CD14-positive monocyte (primary cell): ENCODE data around the gene BID. TPM values are rescaled to one million over a fixed set of nuclear protein-coding genes. Genes with fewer than 3 reads are reported as not detected.

Source experiments
- DNase-seq, 3 donors: peaks; one replicate each; pipeline ENCODE4 v3.0.0-alpha.2; 2011 to 2022
- H2AFZ ChIP-seq: 2 replicates; pipeline ENCODE4 v1.6.0; 2012; ENCODE audit warnings: mild to moderate bottlenecking, low read depth, low read length, inconsistent platforms; ENCODE audit not compliant: insufficient read depth, poor library complexity, severe bottlenecking
- H3K27ac ChIP-seq, 2 donors: 1 replicate in 1 of 2; 2 replicates in 1 of 2; pipeline ENCODE4 v1.5.1; 2012 to 2013; ENCODE audit warnings: low read length in 2 of 2, control low read depth in 1 of 2, inconsistent platforms in 1 of 2, low read depth in 1 of 2, mild to moderate bottlenecking in 1 of 2
- H3K27me3 ChIP-seq, 2 donors: one replicate each; pipeline versions ENCODE4 v1.6.0 to v1.6.1; 2011 to 2013; ENCODE audit warnings: low read length in 2 of 2; ENCODE audit not compliant: control insufficient read depth in 2 of 2, insufficient read depth in 2 of 2
- H3K36me3 ChIP-seq, 2 donors: replicated peaks in 1 of 2; 1 replicate in 1 of 2; 2 replicates in 1 of 2; pipeline versions ENCODE4 v1.5.1 to v1.6.1; 2012 to 2013; ENCODE audit warnings: low read length in 2 of 2, control low read depth in 1 of 2, inconsistent platforms in 1 of 2, mild to moderate bottlenecking in 1 of 2; ENCODE audit not compliant: insufficient read depth in 2 of 2, control insufficient read depth in 1 of 2
- H3K4me1 ChIP-seq, 2 donors: 1 replicate in 1 of 2; 2 replicates in 1 of 2; pipeline versions ENCODE4 v1.5.1 to v1.6.1; 2012 to 2013; ENCODE audit warnings: low read length in 2 of 2, control low read depth in 1 of 2, inconsistent platforms in 1 of 2, mild to moderate bottlenecking in 1 of 2, moderate library complexity in 1 of 2; ENCODE audit not compliant: insufficient read depth in 2 of 2, control insufficient read depth in 1 of 2
- H3K4me2 ChIP-seq: replicated peaks from 2 replicates; pipeline ENCODE3; 2012; ENCODE audit warnings: low read length, moderate library complexity, mild to moderate bottlenecking; ENCODE audit not compliant: poor library complexity, severe bottlenecking; ENCODE audit errors: extremely low read depth
- H3K4me3 ChIP-seq, 3 experiments: fragments of 200-600 bp in 1 of 3; sonication (generic) in 1 of 3; replicated peaks in 1 of 3; 1 replicate in 2 of 3; 2 replicates in 1 of 3; pipeline ENCODE4 v1.5.1; 2011 to 2013; ENCODE audit warnings: low read length in 3 of 3, mild to moderate bottlenecking in 3 of 3, control low read depth in 2 of 3, low read depth in 2 of 3, inconsistent platforms in 1 of 3, moderate library complexity in 1 of 3
- H3K79me2 ChIP-seq: 2 replicates; pipeline ENCODE4 v1.6.0; 2012; ENCODE audit warnings: mild to moderate bottlenecking, control low read depth, inconsistent platforms, low read length, moderate library complexity; ENCODE audit not compliant: insufficient read depth
- H3K9ac ChIP-seq: 2 replicates; pipeline ENCODE4 v1.6.0; 2017; ENCODE audit warnings: low read length, mild to moderate bottlenecking; ENCODE audit not compliant: insufficient read depth, poor library complexity, severe bottlenecking
- H3K9me3 ChIP-seq, 2 donors: replicated peaks in 1 of 2; 1 replicate in 1 of 2; 2 replicates in 1 of 2; pipeline versions ENCODE4 v1.5.1 to v1.6.1; 2012 to 2013; ENCODE audit warnings: low read length in 2 of 2, control low read depth in 1 of 2; ENCODE audit not compliant: control insufficient read depth in 1 of 2, insufficient read depth in 1 of 2
- H4K20me1 ChIP-seq: 2 replicates; pipeline ENCODE4 v1.6.0; 2012; ENCODE audit warnings: mild to moderate bottlenecking, low read length, control low read depth, moderate library complexity; ENCODE audit not compliant: insufficient read depth
- H3K27ac Mint-ChIP-seq, 7 donors: one replicate each; pipeline ENCODE4 v1.8.0; 2020; ENCODE audit warnings: mild to moderate bottlenecking in 7 of 7, mixed read lengths in 7 of 7, moderate library complexity in 6 of 7, inconsistent platforms in 2 of 7
- H3K27me3 Mint-ChIP-seq, 3 donors: one replicate each; pipeline ENCODE4 v1.8.0; 2021 to 2022; ENCODE audit warnings: low read depth in 3 of 3, mild to moderate bottlenecking in 3 of 3, mixed read lengths in 3 of 3, moderate library complexity in 3 of 3, inconsistent platforms in 1 of 3
- H3K36me3 Mint-ChIP-seq, 2 donors: one replicate each; pipeline ENCODE4 v1.8.0; 2020; ENCODE audit warnings: mixed read lengths in 2 of 2, inconsistent platforms in 1 of 2, mild to moderate bottlenecking in 1 of 2
- H3K4me1 Mint-ChIP-seq: one replicate; pipeline ENCODE4 v1.8.0; 2020; ENCODE audit warnings: mild to moderate bottlenecking, mixed read lengths
- H3K4me3 Mint-ChIP-seq, 2 donors: one replicate each; pipeline ENCODE4 v1.8.0; 2020; ENCODE audit warnings: mild to moderate bottlenecking in 2 of 2, mixed read lengths in 2 of 2, moderate library complexity in 1 of 2
- H3K9me3 Mint-ChIP-seq, 7 donors: one replicate each; pipeline ENCODE4 v1.8.0; 2020 to 2022; ENCODE audit warnings: mixed read lengths in 7 of 7, mild to moderate bottlenecking in 6 of 7, moderate library complexity in 6 of 7, inconsistent platforms in 2 of 7
- CTCF ChIP-seq: fragments of 200-600 bp; IDR thresholded peaks from one replicate; pipeline ENCODE4 v1.8.0; 2022; ENCODE audit warnings: antibody characterized with exemption, mild to moderate bottlenecking
- WGBS: methylation state at CpG from one replicate; pipeline ENCODE4 v1.1.5; 2013; ENCODE audit warnings: missing lambda C conversion rate; ENCODE audit not compliant: insufficient coverage; 5-methylcytosine and 5-hydroxymethylcytosine counted together
- intact Hi-C, 2 donors: fragments of 100-400 bp; cut with micrococcal nuclease; formaldehyde crosslinking; loops; one replicate each; pipeline versions ENCODE4 v1.15.0 to v1.15.1; 2023
- polyA plus RNA-seq, 3 donors: library from polyadenylated mRNA; depleted of rRNA in 1 of 3; unstranded in 2 of 3; stranded (reverse) in 1 of 3; fragments of 300-500 nt in 2 of 3; fragments of >200 nt in 1 of 3; fragmentation: Illumina TruSeq in 2 of 3; gene quantifications; 1 replicate in 2 of 3; 2 replicates in 1 of 3; pipeline ENCODE4 v1.2.3, GENCODE V29; 2012 to 2021

The BID gene
- polyA plus RNA-seq, 3 donors: 199 to 423 (median 391) TPM

GRCh38 chr22:17729561-17729960, 44.7 kb downstream of the BID start:
- H4K20me1 ChIP-seq: peaks cover 56% of the 10 kb centered on the region
- no peak overlapping the region for H3K4me3 ChIP-seq
- H3K79me2 ChIP-seq: peaks cover 6% of the 10 kb centered on the region
- H3K9ac ChIP-seq: no peak overlapping the region
- Mint-ChIP-seq H3K4me1 (peaks cover 29% of the 10 kb centered on the region), H3K27ac (peak overlapping the region in 4 of 7 donors; percentile 7 to 83 (median 74)), H3K4me3 (no peak overlapping the region), H3K9me3 (no peaks in the 10 kb centered on the region), H3K27me3 (no peaks in the 10 kb centered on the region), H3K36me3 (peaks cover 61 to 79% of the 10 kb centered on the region in 2 donors)
- H3K4me2 ChIP-seq: no peak overlapping the region
- no peak for TF ChIP-seq CTCF
- no peak overlapping the region for H3K27ac ChIP-seq
- no peaks in the 10 kb centered on the region for H3K9me3 ChIP-seq
- DNase-seq: no peak
- no peak overlapping the region for H2AFZ ChIP-seq
- H3K36me3 ChIP-seq: peaks cover 65 to 73% of the 10 kb centered on the region in 2 donors
- no peaks in the 10 kb centered on the region for H3K27me3 ChIP-seq
- intact Hi-C loops: no loop called here
- no CpG with 5 or more reads among the region's 6 CpGs for WGBS
- peaks cover 14 to 16% of the 10 kb centered on the region in 2 donors for H3K4me1 ChIP-seq

- Histone ChIP-seq H3K27ac (no peak overlapping the region), H4K20me1 (peaks cover 50% of the 10 kb centered on the region), H2AFZ (no peak overlapping the region), H3K4me3 (no peak overlapping the region), H3K36me3 (peaks cover 57 to 65% of the 10 kb centered on the region in 2 donors), H3K4me1 (peaks cover 14 to 16% of the 10 kb centered on the region in 2 donors), H3K4me2 (no peak overlapping the region), H3K79me2 (peaks cover 6% of the 10 kb centered on the region), H3K27me3 (no peaks in the 10 kb centered on the region), H3K9ac (no peak overlapping the region), H3K9me3 (no peaks in the 10 kb centered on the region)
- H3K27ac Mint-ChIP-seq: no peak overlapping the region
- intact Hi-C loops: no loop called here
- DNase-seq: no peak
- H3K4me3 Mint-ChIP-seq: no peak overlapping the region
- no peaks in the 10 kb centered on the region for H3K9me3 Mint-ChIP-seq
- TF ChIP-seq CTCF: no peak
- H3K36me3 Mint-ChIP-seq: peaks cover 55 to 74% of the 10 kb centered on the region in 2 donors
- H3K27me3 Mint-ChIP-seq: peaks cover 0 to 3% (median 0%) of the 10 kb centered on the region in 3 donors
- peaks cover 26% of the 10 kb centered on the region for H3K4me1 Mint-ChIP-seq
- 100% methylated on average over 2 of the region's 8 CpGs for WGBS
Measured at GRCh38 chr22:17728786-17729185, 45.5 kb downstream of the BID start.
